ENCODE measurements around the gene FAM131A. TPM values are rescaled to one million over a fixed set of nuclear protein-coding genes. Genes with fewer than 3 reads are reported as not detected.

The FAM131A gene
- total and polyA plus RNA-seq, 9 of the 15 experiments (the other 6 are each of a cell fraction or from before 2014, with no cell fraction given) = 0.48 to 11.1 (median 4.3) TPM

DNA sequence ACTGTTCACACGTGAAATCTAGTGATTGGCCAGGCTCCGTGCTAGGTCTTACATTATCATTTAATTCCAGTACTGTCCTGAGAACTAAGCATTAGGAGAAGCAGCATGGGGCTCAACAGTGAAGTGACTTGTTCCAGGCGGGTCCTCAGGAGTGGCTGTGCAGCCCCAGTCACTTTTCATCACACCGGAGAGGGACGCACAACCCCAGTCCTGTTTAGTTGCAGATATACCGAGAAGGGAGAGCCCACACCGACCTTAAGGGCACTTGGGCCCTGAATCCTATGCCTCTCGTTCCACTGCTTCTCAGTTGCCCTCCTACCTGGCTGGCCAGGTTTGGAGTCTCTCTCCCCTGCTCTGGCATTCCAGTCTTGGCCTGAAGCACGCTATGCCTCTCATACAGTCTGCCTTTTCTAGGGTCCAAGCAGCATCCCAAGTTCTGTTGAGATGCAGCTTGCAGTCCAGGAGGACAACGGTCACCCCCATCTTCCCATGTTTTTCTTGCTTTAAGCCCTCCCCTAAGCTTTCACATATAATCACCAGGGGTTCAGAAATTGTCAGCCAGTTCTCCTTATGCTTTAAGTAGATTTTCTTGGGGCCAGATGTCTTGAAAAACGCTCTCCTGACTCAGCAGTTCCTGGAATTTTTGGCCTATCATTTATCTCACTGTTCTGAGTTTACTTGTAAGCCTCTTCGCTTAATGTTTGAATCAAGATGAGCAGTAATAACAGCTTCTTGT is 10.1 kb downstream of the FAM131A start (continued):
- TF ChIP-seq, protein P1, sequence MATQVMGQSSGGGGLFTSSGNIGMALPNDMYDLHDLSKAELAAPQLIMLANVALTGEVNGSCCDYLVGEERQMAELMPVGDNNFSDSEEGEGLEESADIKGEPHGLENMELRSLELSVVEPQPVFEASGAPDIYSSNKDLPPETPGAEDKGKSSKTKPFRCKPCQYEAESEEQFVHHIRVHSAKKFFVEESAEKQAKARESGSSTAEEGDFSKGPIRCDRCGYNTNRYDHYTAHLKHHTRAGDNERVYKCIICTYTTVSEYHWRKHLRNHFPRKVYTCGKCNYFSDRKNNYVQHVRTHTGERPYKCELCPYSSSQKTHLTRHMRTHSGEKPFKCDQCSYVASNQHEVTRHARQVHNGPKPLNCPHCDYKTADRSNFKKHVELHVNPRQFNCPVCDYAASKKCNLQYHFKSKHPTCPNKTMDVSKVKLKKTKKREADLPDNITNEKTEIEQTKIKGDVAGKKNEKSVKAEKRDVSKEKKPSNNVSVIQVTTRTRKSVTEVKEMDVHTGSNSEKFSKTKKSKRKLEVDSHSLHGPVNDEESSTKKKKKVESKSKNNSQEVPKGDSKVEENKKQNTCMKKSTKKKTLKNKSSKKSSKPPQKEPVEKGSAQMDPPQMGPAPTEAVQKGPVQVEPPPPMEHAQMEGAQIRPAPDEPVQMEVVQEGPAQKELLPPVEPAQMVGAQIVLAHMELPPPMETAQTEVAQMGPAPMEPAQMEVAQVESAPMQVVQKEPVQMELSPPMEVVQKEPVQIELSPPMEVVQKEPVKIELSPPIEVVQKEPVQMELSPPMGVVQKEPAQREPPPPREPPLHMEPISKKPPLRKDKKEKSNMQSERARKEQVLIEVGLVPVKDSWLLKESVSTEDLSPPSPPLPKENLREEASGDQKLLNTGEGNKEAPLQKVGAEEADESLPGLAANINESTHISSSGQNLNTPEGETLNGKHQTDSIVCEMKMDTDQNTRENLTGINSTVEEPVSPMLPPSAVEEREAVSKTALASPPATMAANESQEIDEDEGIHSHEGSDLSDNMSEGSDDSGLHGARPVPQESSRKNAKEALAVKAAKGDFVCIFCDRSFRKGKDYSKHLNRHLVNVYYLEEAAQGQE (IDR thresholded peaks at IDR 0.05; ENCODE audit: borderline replicate concordance) = no peak
- TF ChIP-seq, protein P1 (CRISPR knock-in tag; IDR thresholded peaks at IDR 0.05; ENCODE audit: low read depth) = no peak
- TF ChIP-seq SMARCA5 (IDR thresholded peaks at IDR 0.05) (no peak), ZBTB7A (IDR thresholded peaks at IDR 0.05; ENCODE audit: borderline replicate concordance, control insufficient read depth, low read depth, low read length) (no peak), HNRNPH1 (optimal IDR thresholded peaks at IDR 0.05; ENCODE audit: low read depth, low read length) (no peak), CCAR2 (IDR thresholded peaks at IDR 0.05; ENCODE audit: low read depth, low read length) (no peak), SMARCC2 (IDR thresholded peaks at IDR 0.05; ENCODE audit: low read depth) (peak; percentile 63; the same call in 1 of the 2 replicates)
- TF ChIP-seq, protein P2, sequence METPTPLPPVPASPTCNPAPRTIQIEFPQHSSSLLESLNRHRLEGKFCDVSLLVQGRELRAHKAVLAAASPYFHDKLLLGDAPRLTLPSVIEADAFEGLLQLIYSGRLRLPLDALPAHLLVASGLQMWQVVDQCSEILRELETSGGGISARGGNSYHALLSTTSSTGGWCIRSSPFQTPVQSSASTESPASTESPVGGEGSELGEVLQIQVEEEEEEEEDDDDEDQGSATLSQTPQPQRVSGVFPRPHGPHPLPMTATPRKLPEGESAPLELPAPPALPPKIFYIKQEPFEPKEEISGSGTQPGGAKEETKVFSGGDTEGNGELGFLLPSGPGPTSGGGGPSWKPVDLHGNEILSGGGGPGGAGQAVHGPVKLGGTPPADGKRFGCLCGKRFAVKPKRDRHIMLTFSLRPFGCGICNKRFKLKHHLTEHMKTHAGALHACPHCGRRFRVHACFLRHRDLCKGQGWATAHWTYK (CRISPR knock-in tag; IDR thresholded peaks at IDR 0.05) = no peak
- TF ChIP-seq, protein P3, sequence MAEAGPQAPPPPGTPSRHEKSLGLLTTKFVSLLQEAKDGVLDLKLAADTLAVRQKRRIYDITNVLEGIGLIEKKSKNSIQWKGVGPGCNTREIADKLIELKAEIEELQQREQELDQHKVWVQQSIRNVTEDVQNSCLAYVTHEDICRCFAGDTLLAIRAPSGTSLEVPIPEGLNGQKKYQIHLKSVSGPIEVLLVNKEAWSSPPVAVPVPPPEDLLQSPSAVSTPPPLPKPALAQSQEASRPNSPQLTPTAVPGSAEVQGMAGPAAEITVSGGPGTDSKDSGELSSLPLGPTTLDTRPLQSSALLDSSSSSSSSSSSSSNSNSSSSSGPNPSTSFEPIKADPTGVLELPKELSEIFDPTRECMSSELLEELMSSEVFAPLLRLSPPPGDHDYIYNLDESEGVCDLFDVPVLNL (CRISPR knock-in tag; IDR thresholded peaks at IDR 0.05; ENCODE audit: low read depth) = no peak
